Renal pelvis (tissue), 4 donors: ENCODE measurements around the gene PANK4. TPM values are rescaled to one million over a fixed set of nuclear protein-coding genes. Genes with fewer than 3 reads are reported as not detected.

Experiments used
- DNase-seq: peaks from one replicate; pipeline ENCODE4 v3.0.0-alpha.2; 2013
- polyA plus RNA-seq, 3 donors: library from polyadenylated mRNA; unstranded; fragments of 120-200 nt; gene quantifications; one replicate each; pipeline ENCODE4 v1.2.1, GENCODE V29; 2013; ENCODE audit not compliant: insufficient read length in 3 of 3

The PANK4 gene
- polyA plus RNA-seq, 3 donors = 28.4 to 33.0 (median 29.0) TPM

DNA sequence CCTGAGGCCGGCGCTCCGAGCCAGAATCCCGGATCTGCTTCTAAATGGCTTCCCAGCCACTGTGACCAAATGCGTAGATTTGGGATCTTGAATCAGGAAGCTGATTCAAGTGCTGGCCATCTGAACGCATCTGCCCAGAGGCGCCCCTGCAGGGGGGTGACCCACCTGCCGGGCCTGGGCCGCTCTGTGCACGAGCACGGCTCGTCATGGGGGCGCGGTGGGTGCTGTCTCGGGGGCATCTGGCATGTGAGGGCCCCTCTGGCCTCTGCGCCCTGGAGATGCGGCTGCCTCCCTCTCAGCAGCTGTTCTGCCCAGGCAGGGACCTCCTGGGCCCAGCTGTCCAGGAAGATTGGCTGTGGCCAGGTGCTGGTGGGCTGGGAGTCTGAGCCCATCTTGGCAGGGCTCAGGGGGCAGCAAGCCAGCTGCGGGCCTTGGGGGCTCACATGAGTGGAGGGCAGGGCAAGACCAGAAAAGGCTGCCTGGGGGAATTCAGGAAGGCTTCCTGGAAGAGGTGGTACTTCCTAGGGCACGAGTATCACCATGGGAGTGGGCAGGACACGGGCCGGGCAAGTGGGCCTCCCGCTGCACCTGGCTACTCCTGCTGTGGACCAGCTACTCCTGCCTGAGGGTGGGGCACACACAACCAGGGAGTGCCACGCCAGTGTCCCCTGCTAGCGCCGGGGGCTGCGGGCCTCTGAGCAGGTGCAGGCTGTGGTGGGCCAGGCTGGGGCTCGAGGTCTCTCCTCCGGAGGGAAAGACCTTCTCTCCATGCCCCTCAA is 25.2 kb downstream of the PANK4 start:
- DNase-seq = no peak

DNA sequence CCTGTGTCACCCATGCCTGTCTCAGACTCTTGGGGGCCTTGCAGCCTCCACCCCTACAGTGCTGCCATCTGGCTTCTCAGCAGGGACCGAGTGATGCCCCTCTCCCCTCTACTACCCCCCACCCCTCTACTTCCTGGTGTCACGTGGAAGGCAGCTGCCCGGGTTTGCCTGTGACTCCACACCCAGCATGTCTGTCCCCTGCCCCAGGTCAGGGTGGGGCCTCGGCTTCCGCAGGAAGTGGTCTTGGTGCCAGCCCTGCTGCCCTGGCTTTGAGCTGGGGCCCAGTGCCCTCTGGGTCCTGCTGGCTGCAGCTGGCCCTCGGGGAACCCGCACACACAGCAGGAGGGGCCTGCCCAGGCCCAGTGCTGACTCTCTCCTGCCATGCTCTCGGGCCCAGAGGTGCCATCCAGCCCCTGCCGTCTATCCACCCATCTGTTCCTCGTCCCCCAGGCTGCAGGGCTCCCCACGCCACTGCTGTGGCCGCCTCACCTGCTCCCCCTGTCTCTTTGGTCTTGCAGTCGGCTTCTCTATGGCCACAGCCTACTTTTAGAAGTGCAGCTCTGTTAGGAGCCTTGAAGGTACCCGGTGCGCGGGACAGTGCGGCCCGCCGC is 26.3 kb downstream of the PANK4 start:
- DNase-seq = no peak

DNA sequence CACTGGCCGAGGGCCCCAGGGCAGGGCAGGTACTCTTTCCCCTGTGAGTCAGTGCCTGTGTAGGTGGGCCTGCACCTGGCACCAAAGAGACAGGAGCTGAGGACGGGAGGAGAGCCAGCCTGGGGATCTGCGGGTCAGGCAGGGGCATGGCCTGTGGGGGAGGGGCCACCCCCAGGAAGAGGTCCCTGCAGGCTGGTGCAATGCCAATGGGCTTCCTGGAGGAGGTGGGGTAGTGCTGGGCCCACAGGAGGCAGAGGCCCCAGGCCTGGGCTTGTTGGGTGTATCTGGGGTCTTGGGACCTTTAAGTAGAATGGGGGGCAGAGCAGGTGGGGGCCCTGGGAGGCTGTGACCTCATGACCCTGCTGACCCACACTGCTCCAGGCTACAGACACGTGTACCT is 27.1 kb downstream of the PANK4 start:
- DNase-seq = no peak

DNA sequence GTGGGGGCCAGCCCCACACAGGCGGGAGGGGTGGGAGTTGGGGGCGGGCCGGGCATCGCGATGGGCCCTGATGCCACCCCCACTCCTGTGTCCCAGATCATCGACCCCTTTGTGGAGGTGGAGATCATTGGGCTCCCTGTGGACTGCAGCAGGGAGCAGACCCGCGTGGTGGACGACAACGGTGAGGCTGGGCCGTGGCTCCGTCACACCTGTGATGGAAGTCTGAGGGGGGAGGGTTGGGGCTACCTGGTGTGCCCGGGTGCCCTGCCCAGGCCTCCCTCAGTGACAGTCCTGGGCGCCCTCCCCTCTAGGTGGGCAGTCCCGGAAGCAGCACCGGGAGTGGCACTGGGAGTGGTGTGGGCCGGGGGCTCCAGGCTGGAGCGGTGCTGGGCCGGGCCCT is 27.7 kb downstream of the PANK4 start:
- no peak for DNase-seq

DNA sequence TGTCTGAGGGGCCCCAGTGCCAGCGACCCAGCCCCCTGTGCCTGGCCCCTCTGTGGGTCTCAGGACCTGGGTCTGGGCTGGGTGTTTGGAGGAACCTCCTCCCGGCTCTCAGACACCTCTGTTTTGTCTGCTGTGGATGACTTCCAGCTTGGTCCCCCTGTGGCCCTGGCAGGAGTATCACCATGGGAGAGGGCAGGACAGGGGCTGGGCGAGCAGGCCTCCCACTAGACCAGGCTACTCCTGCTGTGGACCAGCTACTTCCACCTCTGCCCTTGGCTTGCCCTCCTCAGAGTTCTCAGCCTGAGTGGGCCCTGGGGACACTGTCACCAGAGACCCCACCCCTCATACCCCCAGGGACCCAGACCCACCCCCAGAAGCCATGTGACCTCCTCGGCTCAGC is 28.5 kb downstream of the PANK4 start:
- no peak for DNase-seq

DNA sequence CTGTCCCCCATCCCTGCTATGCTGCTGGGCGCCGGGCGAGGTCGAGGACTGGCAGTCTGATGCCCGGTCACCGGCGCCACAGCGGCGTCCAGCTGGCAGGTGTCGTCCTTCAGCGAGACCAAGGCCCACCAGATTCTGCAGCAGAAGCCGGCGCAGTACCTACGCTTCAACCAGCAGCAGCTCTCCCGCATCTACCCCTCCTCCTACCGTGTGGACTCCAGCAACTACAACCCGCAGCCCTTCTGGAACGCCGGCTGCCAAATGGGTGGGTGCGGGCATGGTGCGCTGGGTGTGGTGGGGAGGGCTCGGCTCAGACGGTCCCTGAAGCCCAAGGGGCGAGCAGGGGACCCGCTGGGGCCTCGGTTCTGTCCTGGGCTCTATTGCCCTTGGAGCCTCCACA is 29.6 kb downstream of the PANK4 start:
- DNase-seq = no peak

DNA sequence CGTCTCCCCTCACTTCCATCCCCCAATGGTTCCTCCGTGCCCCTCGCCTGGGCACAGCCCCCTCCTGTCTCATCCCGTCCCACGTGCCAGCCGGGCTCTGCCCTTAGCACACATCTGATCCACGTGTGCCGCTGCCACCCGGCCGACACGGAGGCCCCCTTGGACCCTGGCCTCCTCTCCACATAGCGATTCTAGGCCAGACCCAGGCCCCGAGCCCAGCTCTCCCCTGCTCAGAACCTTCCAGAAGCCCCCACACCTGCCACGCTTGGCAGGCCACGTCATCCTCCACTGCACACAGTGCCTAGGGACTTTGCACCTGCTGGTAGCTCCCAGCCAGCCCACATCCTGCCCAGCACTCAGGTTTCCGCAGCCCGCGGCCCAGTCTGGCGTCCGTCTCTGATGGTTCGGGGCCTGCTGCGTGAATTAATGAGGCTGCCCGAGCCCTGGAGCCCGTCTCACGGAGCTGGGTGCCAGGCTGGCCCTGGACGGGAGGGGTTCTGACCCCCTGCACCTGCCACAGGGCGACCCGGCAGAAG is 30.2 kb downstream of the PANK4 start:
- no peak for DNase-seq

DNA sequence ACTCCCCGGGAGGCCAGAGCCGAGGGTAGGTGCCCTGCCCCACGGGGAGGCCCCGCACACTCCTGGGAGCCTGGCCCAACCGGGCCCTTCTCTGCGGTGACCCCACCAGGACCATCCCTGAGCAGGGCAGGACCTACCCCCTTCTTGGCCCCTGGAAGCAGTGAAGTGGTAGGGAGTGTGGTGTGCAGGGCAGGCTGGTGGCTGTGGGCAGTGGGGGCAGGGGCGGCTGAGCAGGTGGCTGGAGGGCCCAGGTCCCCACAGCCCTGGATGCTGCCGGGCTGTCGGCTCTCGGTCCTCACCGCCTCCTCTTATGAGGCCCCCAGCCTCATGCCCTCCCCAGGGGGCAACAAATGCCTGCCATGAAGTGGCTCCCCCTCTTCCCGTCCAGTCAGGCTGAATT is 30.9 kb downstream of the PANK4 start:
- no peak for DNase-seq

DNA sequence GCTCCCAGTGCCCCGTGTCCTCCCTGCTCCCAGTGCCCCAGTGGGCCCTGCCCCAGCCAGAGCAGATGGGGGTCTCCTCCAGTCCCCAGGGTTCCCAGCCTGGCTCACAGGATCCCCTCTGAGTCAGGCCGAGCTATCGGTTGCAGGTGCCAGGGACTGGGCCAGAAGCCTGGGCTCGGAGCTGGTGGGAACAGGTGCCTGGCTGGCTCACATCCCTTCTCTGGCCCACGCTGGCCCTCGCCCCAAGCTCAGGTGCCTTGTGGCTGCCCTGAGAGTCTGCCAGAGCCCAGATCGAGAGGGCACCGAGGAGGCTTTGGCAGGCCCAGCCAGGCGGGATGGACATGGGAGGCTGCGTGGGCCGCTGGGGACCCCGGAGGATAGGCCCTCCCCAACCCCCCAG is 31.4 kb downstream of the PANK4 start:
- DNase-seq = no peak

DNA sequence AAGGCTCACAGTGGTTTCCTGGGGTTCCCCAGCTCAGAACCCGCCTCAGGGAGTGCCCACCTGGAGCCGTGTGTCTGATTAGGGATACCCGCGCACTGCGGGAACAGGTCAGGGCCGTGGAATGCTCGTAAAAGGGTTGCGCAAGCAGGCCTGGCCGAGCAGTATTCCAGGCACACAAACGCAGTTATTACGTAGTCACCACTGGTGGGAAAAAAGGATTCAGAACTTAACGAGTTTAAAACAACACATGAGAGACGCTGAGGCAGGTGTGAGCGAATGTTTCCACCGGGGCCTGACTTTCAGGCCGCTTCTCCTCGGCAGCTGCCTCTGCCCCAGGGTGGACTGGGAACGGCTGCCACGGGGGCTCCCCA is 32.1 kb downstream of the PANK4 start:
- DNase-seq = no peak

DNA sequence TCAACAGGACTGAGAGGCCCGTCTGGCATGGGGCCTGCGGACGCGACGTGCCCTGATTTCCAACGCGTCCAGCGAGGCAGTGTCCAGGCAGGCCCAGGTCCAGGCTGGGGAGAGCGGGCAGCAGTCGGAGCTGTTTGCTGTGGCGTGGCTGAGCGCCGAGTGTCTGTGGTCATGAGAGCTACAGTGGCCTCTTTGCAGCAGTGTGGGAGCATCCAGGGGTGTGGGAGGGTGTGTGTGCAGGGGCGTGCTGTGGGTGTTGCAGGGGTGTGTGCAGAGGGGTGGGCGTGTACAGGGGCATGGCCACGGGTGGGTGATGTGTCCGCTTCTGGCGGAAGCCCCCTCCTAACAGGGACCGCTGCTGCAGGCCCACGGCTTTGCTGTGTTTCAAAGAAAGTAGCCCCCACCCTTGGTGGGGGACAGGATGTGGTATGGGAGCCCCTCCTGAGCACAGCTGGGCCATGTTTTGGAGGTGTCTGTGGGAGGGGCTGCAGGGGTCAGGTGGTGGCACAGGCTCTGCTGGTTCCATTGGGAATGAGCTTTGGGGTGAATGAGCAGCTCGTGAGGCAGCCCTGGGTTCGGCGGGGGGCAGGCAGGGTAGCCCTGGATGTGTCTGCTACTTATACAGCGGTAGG is 32.6 kb downstream of the PANK4 start:
- DNase-seq = no peak

DNA sequence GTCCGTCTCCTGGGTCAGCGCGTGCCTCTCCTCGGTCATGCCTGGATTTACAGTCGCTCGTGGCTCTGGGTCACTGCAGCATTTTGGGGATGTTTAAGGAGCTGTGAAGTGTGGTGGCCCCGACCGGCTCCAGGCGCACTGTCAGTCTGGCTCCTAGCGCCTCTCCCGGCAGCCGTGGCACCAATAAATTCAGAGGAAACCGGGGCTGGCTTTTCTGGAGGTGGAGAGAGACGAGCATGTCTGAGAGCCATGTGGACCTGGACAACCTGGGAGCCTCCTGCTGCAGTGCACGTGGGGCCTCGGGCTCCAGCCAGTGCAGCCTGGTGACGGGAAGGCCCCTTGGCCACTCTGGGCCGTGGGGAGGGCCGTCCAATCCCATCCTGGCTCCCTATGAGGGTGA is 33.2 kb downstream of the PANK4 start:
- DNase-seq = no peak

DNA sequence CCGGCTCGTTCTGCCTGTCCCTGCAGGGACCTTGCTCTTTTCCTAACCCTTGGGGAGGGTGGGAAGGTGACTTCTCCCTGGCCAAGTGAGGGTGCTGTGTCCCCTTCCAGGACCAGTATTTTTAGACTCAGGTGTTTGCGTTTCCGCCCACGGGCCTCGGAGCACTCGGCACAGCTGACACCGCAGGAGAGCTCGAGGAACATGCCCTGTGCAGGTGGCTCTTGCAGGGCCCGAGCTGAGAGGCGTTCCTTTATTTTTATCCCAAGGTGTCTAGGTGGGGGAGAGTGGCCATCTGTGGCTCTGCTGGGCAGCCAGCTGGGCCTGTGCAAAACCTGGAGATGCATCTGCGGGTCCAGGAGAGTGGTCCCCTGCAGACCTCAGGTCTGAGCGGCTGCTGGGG is 34.3 kb downstream of the PANK4 start:
- DNase-seq = no peak

DNA sequence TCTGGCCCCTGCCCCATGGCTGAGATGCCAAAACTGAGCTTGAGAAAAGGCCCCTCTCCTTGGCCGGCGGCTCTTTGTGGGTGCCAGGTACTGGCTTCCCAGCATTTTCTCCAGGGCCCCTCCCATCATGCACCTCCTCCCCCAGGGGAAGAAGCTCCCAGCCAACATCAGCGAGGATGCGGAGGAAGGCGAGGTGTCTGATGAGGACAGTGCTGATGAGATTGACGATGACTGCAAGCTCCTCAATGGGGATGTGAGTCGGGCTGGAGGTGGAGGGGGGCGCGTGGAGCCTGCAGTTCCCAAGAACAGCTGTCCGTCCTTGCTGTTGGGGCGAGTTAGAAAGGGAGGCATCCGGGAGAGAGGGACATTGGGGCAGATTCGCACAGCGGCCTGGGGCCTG is 36.8 kb downstream of the PANK4 start:
- no peak for DNase-seq

DNA sequence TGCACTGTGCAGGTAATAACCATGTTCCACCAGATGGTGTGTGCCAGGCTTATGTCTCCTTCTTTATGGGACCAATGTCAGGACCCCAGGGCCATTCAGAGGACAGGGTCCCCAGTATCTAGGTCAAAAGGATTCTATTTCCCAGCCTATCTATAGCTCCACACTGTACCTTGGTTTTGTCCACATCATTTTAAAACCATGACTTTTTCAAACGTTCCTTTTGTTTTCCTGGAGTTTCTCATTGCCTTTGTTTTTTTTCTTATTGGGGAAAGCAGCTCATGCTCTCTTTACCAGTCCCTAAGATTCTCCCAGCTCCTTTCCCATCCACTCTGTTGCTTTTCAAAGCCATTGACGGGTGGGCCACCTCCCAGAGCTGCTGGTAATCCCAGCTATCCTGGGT is 37.7 kb downstream of the PANK4 start:
- DNase-seq = no peak

DNA sequence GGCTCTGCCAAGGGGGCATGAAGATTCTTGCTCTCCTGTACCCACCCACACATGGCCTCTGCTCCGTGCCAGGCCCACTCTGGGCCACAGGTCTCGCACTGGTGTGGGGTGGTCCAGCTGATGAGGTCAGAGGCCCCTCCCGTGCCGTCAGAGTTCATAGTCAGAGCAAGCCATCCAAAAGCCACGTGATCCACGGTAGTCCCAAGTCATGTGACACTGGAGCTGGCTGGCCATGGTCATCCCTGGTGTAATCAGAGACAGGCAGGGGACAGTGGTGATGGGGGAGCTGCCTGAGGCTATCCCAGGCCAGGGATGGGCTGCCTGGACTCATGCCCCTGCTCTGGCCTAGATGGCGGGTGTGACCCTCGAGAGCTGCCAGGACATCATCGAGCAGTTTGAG is 39.8 kb downstream of the PANK4 start:
- DNase-seq = no peak

DNA sequence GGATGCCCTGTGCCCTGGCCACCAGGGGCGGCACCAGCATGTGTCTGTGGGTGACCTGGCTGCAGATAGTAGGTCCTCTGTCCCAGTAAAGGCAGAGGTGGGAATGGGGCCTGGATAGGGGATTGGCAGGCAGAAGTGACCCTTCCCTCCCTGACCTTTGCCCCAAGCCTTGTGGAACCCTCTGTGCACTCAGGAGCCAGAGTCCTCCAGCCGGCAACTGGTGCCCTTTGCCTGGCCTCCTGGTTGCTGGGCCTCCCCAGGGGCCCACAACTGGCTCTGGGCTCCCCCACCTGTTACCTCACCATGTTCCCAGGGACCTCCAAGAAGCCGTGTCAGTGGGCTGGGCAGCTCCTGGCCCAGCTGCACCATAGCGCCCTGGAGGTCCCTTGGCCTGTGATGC is 40.4 kb downstream of the PANK4 start:
- DNase-seq = no peak

DNA sequence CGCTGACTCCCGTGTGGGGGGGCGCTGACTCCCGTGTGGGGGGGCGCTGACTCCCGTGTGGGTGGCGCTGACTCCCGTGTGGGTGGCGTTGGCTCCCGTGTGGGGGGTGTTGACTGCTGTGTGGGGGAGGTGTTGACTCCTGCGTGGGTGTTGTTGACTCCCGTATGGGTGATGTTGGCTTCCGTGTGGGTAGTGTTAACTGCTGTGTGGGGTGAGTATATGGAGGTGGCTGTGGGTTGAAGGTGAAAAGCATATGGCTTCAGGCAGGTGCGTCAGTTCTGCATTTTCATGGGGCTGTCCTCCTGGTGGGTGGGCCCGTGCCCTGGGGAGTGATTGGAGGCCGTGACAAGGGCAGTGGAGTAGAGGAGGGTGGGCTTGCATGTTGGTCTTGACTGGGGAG is 42.4 kb downstream of the PANK4 start:
- DNase-seq = no peak

DNA sequence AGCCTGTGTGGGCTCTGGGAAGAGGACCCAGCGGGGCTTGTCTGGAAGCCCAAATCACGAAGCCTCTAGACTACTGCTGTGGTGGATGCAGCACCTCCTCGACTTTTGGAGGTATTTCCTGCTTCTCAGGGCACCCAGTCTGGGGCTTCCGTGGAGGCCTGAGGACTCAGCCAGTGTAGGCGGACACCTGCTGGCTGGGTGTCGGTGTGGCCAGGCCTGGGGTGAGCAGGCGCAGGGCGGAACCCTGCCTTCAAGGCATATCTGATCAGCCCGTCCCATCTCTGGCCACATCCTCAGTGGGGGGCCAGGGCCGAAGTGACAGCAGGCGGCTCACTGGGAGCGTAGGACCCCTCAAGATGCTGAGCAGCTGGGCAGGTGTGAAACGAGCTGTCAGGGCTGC is 43.4 kb downstream of the PANK4 start:
- no peak for DNase-seq

DNA sequence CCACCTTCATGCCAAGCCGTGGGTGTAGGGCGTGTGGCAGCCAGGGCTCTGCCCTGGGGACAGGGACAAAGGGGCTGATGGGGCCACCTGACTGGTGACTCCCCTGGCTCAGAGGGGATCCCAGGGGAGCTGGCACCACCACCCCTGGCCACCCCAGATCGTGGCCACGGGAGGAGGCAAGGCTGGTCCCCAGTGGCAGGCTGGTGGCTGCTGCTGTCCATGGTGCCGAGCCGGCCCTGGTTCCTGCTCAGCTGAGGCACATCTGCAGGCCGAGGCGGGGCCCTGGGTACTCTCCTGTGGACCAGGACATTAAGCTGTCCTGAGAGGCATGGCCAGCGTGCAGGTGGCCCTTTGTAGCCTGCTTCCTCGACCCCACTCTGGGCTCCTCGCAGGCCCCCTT is 43.8 kb downstream of the PANK4 start:
- no peak for DNase-seq

DNA sequence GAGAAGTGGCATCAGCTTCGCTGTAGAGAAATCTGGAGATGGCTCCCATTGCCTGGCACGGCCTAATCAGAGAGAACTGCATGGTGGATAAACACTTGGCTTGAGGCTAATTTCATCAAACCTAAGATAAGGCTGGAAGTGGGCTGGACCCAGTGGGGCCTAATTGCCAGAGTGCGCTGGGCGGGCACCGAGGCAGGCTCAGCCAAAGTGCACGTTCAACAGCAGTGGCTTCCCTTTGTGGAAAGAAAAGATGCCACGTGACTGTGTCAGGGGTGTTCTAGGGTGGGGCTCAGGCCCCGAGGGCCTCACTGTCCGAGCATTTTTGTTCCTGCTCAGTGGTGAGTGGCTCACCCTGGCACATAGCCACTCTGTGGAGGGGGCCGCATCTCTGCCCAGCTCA is 44.5 kb downstream of the PANK4 start:
- DNase-seq = no peak

DNA sequence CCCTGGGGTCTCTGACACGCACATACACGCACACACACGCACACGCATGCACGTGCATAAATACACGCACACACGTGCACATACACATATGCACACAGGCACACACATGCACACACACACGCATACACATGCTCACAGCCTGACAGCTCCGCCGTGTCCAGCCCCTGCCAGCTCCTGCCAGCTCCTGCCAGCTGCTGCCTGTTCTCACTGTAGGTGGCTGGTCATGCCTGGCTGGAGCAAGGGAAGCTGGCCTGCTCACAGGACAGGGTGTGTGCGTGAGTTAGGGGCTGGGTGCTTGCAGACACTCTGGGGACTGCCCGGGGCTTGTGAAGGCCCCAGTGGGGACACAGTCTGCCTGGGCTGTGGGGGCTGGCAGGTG is 45.4 kb downstream of the PANK4 start:
- DNase-seq = peak; percentile 73

DNA sequence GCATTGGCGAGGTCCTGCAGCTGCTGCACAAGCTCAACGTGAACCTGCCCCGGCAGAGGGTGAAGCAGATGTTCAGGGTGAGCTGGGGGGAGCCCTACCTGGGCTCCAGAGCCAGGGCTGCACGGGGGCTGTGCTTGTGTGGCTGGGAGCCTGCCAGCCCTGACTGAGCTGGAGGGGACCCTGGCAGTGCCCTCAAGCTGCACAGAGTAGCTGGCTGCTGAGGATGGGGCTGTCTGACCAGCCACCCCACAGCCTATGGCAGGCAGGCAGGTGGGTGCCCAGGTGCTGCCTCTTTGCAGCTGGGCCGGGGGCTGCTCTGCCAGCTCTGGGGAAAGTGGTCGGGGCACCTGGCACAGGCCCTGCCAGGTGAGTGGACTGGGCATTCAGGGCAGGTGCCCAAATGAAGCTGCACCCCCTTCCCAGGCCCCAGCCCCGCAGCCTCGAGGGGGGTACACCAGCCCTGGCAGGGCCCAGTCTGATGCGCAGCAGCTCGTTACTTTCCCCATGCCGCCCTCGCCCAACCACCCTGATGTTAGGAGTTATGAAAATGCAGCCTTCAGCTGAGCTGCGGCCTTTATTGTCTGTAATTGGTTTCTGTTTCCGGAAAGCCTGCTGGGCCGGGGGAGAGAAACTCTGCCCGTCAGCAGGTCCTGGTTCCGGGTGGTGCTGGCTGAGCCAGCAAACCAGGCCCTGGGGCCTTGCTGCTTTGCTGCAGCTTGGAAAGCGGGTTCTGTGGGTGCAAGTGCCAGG is 46.0 kb downstream of the PANK4 start:
- no peak for DNase-seq
